IPS DF 4.7 (cell line): Measurements from ENCODE around the gene CFAP54.

ENCODE experiments used
- DNase-seq: peaks from one replicate; pipeline ENCODE4 v3.0.0-alpha.2; 2013; ENCODE audit warnings: low spot score; ENCODE audit errors: extremely low read depth

Gene CFAP54

DNA sequence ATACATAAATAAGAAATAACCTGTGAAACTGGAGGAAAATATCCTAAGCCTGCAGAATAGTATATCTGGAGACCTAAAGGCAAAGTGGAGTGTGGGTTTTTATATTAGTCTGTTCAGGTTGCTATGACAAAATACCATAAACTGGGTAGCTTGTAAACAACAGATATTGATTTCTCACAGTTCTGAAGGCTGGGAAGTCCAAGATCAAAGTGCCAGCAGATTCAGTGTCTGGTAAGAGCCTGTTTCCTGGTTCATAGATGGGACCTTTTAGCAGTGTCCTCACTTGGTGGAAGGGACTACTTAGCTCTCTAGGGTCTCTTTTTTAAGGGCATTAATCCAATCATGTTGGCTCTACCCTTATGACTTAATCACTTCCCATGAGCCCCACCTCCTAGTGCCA lies 392.2 kb downstream of the CFAP54 start:
- DNase-seq, result no peak

DNA sequence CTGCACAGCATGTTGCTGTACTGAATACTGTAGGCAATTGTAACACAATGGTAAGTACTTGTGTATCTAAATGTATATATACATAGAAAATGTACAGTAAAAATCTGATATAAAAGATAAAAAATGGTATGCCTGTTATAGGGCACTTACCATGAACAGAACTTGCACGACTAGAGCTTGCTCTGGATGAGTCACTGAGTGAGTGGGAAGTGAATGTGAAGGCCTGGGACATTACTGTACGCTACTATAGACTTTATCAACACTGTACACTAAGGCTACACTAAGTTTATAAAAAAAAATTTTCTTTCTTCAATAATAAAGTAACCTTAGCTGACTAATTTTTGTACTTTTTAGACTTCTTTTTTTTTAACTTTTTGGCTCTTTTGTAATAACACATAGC lies 393.5 kb downstream of the CFAP54 start:
- no peak for DNase-seq

DNA sequence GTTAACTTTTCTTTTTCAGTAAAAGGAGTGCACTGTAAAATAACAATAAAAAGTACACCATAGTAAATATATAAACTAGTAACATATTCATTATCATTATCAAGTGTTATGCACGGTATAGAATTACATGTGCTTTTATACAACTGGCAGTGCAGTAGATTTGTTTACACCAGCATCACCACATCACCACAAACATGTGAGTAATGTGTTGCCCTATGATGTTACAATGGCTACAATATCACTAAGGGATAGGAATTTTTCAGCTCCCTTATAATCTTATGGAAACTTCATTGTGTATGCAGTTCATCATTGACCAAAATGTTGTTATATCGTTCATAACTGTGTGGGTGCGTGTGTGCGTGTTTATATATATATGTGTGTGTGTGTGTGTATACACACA lies 394.2 kb downstream of the CFAP54 start:
- DNase-seq, result no peak

DNA sequence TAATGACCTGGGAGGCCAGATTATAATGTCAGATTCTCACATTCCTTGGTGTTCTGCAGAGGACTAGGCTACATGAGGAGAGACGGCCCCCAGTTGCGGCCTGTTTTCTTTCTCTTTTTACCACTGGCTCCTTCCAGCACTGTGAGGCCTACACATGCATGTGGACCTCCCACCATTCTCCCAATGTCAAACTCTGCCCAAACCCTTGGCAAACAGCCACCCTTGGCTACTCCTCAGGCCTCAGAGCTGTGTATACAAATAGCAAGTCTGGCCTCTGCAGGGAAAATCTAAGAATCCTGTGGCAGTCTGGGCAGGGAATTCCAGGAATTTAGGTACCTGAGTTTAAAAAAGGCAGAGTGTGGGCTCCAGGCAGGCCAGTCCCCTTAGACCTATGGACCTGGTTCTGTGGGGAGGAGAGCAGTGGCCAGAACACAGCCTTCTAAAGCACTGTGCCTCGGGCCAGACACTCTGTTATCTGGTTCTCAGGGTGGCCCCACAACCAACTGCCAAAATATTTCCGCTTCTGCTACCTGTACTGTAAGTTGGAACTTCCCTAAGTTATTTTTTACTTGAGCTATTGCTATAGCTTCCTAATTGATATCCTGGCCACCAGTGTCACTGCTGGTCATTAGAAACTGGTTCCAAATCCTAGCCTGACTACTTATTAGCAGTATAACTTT lies 397.8 kb downstream of the CFAP54 start:
- no peak for DNase-seq

DNA sequence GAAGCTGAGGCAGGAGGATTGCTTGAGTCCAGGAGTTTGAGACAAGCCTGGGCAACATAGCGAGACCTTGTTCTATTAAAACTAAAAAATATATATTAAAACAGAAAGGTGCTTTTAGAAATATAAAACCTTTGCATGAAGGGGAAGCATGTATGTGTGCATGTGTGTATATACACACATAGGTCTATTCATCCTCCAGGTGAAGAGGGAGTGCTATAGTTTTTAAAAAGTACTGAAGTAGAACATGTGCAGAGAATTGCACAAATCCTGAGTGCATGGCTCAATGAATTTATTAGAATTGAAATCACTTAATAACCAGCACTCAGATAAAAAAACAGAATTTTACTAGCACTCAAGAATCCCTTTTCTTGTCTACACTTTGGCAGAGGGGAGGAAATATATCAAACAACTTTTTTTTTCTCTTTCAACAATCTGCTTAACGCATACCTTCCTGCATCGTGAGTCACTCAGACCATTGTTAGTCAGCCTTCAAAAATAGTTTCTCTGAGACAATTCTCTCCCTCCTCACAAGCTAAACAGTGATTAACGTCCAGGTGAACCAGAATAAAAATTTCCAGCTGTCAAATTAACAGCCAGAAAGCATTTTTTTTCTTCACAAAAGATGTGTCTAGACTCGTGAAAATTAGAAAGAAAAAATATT lies 400.0 kb downstream of the CFAP54 start:
- DNase-seq, result no peak

DNA sequence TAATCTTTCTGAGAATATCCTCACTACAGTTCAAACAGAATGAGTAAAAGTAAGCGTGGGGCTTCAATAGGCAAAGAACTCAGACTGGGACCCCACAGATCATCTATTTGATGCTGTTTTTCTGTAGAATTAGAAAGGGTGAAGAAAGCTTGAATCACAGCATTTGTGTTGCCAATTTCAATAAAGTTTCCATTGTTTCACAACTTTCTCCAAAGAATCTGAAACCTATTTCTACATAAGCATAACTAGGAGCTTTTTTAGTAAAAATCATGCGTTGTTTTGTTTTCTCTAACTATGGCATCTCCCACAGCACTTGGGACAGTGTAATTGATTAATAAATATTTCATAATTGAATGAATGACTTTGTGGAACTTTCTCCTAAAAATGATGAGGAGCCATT lies 401.0 kb downstream of the CFAP54 start:
- DNase-seq, result no peak

DNA sequence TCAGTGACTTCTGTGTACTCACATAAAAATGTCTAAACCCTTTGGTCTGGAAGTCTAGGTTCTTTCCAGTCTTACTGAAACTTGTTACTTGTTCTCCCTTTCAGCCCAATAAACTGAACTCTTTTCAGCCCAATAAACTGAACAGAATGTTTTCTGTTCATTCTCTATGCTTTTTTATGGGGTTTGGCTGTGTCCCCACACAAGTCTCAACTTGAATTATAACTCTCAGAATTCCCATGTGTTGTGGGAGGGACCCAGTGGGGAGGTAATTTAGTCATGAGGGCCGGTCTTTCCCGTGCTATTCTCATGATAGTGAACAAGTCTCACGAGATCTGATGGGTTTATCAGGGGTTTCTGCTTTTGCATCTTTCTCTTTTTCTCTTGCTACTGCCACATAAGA lies 402.7 kb downstream of the CFAP54 start:
- DNase-seq, result no peak

DNA sequence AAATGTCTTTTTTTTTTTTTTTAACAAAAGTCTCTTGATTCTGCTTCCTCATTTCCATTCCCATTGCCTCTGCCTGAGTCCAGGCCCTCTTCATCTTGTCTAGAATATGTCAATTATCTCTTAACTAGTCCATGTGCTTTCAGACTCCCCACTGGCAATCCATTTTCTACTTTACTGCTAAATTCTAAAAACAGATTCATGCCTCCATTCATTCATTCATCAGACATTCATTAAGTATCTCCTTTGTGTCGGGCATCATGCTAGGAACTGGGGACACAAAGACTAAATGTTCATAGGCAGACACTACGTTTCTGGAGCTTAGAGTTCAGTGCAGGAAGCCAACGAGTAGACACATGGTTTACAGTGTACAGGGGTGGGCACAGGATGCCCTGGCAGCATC lies 408.0 kb downstream of the CFAP54 start:
- DNase-seq, result no peak

DNA sequence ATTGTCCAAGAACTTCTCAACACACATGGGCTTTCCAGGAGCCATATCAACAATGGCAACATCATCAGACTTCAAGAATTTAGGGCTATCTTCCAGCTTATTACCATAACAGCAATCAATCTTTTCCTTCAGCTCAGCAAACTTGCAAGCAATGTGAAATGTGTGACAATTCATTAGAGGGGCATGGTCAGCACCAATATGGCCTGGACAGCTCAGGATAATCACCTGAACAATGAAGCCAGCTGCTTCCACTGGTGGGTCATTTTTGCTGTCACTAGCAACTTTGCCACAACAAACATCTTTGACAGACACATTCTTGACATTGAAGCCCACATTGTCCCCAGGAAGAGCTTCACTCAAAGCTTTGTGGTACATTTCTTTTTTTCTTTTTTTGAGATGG lies 411.8 kb downstream of the CFAP54 start:
- DNase-seq, result no peak

DNA sequence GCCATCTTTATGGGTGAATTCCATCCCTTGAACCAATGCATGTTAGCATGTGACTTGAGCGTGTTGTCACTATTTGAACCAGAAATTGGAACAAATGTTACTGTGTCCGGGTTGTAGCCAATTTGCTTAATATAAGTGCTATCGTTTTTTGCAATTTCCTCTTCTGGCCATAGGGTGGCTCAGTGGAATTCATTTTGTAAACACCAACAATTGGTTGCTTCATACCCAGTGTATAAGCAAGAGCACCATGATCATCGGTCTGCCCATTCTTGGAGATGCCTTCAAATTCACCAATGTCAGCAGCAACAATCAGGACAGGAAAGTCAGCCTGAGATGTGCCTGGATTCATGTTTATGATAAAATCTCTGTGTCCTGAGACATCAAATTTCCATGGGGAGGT lies 412.7 kb downstream of the CFAP54 start:
- DNase-seq, result no peak

DNA sequence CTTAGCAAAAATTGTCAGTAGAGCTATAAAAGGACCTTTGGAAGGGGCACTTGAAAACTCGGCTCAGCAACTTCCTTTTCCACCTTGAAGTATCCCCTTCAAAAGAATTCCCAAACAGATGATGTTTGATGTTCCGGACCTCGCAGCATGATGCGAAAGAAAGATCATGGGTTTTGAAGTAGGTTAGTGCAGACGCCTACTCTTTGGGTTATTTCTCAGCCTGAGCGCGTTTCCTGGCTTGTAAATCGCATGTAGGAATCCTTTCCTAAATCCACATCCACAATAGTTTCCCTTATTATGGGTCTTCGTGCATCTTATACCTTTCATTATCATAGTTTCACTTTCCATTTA lies 417.1 kb downstream of the CFAP54 start:
- no peak for DNase-seq

DNA sequence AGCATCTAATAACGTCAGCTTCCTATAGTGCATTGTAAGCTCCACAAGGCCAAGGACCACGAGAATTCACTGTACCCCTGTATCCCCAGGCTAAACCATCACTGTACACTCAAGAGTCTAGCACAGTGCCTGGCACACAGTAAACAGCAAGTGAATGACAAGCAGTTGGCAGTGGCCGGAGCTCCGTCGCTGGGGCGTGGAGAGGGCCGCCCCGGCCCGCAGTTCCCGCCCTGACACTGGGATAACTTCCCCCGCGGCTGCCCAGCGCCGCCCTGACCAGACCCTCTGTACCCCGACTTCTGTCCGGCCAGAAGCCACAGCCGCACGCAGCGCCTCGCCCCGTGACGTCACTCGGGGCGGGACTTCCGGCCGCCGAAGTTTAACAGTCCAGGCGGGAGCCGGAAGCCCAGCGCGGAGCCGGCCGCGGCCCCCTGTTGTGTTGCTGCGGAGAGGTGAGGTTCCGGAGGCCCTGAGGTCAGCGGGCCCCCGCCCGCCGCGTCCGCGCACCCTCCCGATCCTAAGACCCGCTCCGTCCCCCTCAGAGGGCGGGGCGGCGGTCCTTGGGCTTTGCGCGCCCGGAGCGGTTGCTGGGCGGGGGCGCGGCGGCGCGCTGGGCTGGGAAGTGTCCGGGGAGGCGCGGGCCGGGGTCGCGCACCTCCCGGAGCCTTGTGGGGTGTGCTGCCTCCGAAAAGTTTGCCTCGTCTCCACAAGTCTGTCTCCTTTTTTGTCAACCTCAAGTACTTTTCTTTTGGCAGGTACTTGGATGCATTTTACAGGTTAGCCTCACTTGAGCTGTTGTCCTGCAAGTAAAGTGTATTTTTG lies 417.7 kb downstream of the CFAP54 start, which contains the start of gene NEDD1:
Gene NEDD1 (plus strand): TSS at position 409 of the 822 bp plus-strand sequence. CDS start 2,503 bp downstream, outside the sequence.
- no peak for DNase-seq

DNA sequence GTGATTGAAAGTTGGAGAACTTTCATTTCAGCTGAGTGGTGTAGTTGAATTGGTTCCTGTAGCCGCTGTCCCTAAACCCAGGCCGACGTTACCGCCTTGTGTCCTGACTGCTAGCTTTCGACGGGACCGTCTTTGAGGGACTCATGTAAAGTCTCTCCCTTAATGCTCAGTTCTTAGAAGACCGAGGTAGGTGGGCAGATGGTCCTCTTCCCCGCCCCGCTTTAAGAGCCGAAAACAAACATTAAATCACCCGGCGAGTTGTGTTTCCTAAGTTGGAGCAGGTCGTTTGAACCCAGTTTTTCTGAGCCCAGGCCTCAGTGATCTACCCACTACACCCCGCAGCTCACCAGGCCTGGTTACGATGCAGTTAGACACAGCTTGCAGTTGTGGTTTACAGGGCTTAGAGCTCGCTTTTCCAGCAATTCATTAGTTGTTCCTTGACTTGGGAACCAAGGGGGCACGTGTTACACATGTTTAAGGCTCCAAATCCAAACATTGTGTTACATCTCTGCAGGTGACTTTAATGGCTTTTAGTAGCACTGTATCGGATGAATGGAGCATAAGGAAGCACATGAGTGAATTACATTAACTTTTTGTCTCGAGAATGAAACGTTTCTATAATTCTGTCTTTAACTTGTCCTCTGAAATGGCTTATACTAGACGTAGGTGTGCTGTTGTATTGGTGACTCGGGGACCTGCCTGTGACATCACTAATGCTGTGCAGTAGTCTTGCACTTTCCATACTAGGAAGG lies 418.5 kb downstream of the CFAP54 start:
- DNase-seq, result no peak

DNA sequence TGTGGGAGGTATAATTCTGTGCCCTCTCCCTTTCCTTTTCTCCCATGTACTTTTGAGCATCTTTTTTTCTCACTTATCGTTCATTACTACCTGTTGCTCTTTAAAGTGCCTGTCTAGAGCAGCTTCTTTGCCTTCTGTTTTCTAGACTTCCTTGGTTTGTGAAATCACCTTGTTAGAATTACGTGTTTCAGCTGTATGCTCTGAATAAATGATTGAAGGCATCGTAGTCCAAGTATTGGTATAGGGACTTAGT lies 419.0 kb downstream of the CFAP54 start:
- no peak for DNase-seq

DNA sequence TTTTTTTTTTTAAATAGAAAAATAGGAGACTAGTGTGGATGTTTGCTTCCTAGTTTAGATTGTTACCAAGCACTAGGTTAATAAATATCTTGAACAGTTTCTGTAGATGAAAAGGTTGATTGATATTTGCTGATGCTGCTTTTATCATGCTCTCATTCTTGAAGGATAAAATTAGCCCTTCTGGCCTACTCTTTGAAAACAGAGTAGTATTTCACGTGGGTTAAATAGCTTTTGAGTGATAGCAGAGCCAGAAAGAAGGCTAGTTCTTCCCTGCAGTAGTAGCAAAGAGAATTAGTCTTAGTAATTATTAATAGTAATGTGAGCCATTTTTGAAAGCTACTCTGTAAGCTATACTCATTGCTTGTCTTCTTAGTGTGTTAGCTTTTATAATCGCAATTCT lies 422.9 kb downstream of the CFAP54 start:
- no peak for DNase-seq

DNA sequence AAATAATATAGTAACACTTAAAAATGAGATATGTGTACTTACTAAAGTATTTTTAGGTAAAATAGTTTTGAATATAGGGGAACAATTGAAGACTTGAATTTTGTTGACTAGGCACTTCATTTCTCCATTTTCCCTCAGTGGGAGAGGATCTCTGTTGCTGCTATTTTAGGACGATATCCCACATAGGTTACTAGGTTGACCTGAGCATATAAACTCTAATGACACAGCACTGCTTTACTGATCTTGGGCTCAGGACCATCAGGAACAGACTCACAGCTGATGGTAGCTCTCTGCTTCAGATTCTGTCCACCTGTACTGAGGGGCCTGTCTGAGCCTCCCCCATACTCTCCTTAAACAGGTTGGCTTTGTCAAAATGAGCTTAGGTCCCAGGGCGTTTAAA lies 423.6 kb downstream of the CFAP54 start:
- DNase-seq, result no peak

DNA sequence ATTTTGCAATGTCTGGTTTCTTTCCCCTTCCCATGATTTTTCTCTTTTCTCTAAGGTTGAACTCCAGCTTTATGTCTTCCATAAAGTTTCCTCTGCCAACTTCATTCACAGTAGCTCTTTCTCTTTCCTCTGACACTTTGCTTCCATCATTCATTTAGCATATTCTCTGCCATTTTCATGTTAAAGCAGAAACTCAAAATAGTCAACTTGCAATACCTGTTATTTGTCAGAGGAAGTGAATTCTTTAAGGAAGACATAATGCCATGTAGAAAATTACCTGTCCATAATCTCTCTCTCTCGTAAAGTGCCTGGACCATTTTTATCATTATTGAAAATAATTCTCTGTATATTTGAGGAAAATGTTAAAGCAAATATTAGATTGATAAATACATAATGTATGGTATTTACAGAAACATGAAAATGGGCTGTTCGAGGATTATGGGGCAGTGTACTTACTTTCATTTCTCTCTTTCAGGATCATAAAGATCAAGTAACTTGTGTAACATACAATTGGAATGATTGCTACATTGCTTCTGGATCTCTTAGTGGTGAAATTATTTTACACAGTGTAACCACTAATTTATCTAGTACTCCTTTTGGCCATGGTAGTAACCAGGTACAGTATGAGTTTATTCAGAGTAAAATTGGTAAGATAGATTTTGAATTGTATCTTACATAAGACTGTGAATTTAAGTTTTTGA lies 430.3 kb downstream of the CFAP54 start:
- no peak for DNase-seq
